Measurements from ENCODE around the gene RFX3. TPM values are rescaled to one million over a fixed set of nuclear protein-coding genes. Genes with fewer than 3 reads are reported as not detected.

The RFX3 gene
- total RNA-seq, 1 donor, result 31.5 TPM

DNA sequence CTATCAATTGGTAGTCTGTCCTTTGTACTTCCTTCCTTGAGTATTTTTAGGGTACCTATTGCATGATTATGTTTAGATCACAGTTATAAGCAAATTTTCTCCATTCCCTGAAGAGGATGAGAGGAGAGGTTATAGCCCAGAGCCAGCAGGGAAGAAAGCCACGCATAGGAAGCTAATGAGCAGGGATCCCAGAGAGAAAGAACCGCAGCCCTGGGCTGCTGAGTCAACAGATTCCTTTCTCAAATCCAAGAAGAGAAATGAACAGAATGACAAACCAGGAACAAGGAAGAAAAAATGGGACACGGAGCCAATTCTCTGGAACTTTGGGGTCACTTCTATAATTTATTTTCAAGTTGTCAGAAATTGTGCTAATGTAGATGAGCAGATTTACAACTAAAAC lies 284.5 kb downstream of the RFX3 start:
- no peak for DNase-seq (ENCODE audit: low read depth in 2 of 3, low spot score in 2 of 3)

DNA sequence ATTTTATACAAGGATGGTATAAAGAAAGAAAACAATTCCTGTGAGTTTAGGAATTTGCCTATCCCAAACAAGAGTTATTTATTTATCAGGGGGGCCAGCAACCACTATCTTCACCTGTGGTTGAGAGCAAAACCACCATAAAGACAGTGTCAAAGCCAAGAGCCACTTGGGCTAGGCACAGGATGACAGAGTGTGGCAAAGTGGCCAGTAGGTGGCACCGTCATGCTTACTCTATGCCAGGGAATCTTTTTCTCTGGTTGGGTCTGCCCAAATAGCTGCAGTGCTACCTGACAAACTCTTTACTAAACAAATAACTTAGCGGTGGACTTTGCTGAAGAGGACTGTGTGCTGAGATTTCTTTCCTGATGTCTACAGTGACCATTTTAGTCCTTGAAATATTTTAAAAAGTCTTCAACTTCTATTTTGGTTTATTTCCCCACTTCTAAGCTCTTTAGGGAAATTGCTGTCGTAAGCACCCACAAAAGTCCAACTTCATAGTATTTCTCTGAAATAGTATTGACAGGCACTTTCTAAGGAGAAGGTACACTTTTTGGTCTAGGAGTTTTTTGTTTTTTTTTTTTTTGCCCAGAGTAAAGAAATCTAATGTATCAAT lies 285.0 kb downstream of the RFX3 start:
- DNase-seq (ENCODE audit: low read depth in 2 of 3, low spot score in 2 of 3), result peak; percentile 17 to 73 (median 55)

DNA sequence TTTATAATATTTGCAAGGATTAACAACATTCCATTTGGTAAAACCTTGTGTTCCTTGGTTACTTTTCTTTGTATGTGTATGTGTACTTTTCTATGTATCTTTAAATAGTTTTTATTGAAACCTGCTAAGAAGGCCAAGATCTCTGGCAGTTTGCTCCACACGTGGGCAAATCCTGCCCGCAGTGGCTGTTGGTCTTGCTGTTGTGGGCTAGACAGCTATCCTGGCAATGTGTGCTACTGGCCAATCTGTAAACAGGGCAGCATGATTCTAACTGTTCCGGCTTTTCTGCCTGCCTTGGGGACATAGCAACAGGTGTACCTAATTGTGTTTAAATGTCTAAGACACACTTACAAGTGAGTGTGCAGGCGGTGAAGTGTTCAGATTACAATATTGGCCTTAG lies 286.6 kb downstream of the RFX3 start:
- DNase-seq (ENCODE audit: low read depth in 2 of 3, low spot score in 2 of 3), result no peak

DNA sequence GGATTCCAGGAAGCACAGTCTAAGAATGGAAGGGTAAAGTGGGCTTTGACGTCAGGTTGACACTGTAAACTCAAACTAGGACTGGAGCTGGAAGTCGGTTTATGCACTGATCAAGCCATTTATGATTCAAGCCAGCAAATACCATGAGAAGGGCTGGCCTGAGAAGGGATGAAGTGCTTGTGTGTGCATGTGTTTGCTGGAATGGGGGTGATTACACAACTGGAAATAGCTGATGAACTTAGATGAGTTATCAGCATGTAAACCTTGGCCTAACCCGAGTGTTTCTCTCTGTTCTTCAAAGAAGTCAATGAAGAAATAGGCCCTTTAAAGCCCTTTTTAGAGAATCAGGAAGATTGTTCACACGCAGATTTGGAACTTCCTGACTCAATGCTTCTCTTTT lies 287.6 kb downstream of the RFX3 start:
- DNase-seq (ENCODE audit: low read depth in 2 of 3, low spot score in 2 of 3), result no peak

DNA sequence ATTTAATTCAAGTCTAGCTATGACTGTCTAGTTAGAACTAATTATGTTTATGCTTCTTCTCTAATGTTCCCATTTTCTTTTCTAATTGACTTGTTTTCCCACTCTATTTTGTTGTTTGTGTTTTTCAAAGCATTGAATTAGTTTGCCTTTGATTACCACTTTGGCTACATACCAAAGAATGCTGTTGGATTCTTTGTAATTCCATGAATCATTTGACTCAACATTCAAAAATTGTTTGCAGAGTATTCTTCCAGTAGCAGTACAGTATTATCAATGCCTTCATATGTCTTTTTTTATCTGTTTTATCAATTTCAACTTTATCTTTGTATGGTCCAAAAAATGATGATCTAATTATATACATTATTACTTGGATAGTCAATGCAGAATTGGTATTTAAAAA lies 288.7 kb downstream of the RFX3 start:
- DNase-seq (ENCODE audit: low read depth in 2 of 3, low spot score in 2 of 3), result no peak

DNA sequence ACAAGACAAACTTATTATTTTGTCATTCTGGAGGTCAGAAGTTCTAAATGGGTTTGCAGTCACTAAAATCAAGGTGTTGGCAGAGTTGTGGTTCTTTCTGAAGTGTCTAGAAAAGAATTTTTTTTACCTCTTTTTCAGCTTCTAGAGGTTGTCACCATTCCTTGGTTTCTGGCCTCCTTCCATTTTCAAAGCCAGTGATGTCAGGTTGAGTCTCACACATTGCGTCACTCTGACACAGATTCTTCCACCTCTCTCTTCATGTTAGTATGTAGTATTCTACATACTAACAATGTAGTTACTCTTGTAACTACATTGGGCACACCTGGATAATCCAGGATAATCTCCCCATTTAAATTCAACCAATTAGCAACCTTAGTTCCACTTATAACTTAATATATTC lies 290.3 kb downstream of the RFX3 start:
- no peak for DNase-seq (ENCODE audit: low read depth in 2 of 3, low spot score in 2 of 3)

DNA sequence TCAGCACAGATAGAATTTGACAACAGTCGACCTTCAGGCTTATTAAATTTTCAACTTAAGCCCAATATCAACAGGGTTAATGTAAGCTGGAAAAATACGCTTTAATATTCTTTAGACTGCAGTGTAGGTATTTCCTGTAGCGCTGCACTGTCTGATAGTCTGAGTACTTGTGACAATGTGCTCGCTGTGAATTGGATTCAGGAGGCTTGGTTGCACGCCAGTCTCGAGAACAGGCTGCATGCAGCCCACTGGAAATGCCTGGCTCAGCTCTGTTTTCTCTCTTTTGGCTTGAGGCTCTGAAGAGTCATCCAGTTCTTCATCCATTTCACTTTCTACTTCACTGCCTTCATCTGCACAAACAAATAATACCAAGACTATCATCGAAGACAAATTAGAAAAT lies 300.9 kb downstream of the RFX3 start:
- DNase-seq (ENCODE audit: low read depth in 2 of 3, low spot score in 2 of 3), result no peak

DNA sequence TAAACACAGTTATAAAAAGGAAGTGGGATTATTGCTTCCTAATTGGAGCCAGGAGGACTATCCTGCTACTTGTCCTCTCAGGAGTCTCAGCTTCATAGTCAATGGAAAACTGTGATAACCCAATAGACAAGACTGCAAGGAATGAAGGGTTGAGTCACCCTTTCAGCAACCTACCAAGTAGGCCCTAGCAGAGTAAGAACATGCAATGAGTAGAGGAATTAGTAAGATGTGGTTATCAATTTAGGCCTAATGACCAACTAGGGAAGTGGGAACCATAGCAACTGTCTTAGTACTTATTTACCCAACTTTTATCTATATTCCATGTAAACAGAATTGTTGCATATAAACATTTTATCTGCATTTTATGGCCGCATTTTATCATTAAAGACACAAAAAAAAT lies 310.1 kb downstream of the RFX3 start:
- DNase-seq (ENCODE audit: low read depth in 2 of 3, low spot score in 2 of 3), result no peak

DNA sequence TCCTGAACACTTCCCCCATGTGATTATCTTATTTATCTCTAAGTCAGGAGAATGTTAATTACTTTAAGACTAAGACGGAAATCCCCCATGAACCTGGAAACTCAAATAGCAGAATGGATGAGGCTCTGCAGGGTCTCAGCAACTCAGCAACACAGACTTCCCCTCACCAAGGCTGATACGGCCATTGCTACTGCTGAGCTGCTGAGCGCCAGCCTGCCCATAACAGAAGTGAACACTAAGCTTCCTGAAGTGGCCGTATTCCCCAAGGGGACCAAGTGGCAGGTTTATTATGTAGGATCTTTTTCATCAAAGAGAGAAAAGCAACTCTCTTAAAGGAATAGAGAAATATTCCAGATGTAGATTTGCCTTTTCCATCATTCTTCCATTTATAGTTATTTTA lies 311.1 kb downstream of the RFX3 start:
- DNase-seq (ENCODE audit: low read depth in 2 of 3, low spot score in 2 of 3), result no peak

DNA sequence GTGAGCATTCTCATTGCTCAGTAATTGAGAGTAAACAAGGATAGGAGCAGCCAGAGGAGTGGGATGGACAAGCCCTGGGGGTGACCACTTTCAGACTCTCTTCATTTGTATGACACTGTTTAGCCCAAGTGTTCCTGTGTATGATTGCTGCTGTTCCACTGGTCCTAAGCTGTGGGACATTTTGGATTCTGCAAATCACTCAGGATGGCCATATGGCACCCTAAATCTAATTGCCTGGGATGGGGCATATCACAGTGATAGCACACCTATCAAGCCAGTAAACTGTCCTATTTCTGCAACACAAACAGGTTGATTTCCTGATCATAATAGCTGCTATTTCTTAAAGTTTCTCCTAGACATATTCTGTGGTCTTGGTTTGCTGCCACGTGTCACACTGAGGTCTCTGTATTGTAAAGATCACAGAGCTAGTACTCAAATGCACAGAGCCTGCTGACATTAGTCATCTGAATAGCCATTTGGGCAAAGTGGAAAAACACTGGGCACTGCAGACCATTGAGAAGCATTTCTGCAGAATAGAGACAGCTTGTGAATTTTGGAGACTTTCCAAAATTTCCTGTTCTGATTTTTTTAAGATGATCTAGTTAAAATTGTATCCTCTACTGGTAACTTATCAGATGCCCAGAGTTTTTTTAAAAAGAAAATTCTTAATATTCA lies 320.2 kb downstream of the RFX3 start:
- DNase-seq (ENCODE audit: low read depth in 2 of 3, low spot score in 2 of 3), result no peak

DNA sequence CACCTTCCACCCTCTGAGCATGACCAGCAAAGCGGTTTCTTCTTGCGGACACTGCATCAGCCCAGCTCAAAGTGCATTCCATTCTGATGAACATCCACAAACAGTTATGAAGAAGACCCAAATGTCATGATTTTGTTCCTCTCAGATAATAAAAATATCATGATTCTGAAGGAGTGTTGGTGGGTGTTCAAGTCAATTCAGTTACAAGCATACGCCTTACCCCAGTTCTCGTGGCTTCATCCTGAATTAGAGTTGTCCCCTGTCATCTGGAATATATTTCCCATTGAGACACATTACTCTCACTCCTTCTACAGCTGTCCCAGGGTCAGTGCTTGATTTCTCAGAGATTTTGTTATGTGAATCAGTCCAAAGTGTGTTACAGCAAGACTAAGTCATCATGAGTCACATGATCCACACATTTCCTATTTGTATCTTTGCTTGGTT lies 325.4 kb downstream of the RFX3 start:
- DNase-seq (ENCODE audit: low read depth in 2 of 3, low spot score in 2 of 3), result no peak

DNA sequence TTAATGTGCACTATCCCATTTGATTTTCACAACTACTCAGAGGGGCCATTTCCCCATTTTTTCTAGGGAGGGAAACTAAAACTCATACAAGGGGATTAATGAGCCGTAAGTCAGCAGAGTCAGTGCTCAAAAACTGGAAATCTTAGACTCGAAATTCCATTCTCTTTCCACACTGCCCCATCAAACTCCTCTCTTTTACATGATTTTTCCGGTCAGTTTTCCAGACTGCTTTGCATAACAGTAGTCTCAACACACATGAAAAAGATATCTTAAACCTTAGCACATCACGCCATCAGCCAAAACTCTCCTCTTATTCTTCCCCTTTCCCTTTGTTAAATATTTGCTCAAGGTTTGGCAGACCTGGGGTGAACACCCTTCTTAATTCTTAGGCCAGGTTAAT lies 332.0 kb downstream of the RFX3 start:
- no peak for DNase-seq (ENCODE audit: low read depth in 2 of 3, low spot score in 2 of 3)

DNA sequence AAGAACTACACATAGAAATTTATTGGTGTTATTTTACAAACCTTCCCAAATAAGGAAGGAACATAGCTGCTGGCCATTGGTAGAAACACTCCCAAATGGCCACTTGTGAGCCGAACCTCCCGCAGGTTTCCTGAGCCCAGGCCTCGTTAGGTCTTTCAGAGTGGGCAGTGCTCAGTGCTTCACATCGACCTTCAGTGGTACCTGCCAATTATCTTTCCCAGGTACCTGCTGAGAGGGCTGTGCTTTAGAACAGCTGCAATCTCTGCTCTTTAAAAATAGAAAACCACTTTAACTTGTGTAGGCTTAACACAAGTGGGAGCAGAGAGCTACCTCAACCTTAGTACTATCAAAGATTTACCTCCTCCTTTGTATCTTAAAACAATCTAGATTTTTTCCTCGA lies 334.1 kb downstream of the RFX3 start:
- DNase-seq (ENCODE audit: low read depth in 2 of 3, low spot score in 2 of 3), result no peak

DNA sequence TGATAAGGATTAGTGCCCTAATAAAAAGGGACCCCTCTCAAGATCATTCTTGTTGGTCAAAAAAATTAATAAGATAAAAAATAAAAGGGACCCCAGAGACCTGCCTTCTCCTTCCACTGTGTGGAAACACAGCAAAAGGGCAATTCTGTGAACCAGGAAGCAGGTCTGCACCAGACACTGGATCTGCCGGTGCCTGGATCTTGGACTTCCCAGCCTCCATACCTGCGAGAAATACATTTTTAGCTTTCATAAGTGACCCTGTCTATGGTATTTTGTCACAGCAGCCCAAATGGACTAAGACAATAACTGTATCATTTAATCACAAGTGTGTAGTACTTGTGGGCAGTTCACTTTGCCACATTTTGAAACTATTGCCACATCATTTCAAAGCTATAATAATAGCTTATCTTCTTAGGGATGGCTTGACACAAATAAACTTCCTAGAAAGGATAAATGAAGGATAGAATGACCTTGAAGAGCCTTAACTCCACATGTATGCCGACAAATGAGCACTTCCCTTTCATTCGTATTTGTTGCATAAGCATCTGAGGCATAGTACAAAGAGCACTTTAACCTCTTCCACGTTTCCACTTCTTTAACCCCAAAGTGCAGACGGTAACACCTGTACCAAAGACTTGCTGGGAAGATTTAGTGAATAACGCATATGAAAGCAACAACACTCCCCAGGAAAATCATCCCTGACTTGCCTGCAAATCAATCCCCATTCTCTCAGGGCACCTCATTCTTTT lies 336.5 kb downstream of the RFX3 start:
- no peak for DNase-seq (ENCODE audit: low read depth in 2 of 3, low spot score in 2 of 3)

DNA sequence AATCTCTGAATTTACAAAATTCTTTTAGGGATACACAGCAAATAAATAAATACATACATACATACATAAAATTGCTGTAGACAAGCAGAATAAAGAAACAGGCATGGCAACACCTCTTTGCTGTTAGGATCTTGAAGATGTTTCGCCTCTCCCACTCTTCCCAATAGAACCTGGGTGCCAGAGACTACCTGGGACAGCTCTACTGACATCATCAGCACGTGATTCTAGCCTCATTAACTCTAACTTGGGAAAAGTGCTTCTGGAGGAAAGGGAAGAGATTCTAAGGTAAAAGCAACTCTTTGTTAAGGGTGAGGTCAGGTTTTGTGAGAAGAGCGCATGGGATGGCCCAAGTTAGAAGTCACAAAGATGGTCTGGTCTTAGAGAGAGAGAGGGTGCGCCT lies 339.1 kb downstream of the RFX3 start:
- no peak for DNase-seq (ENCODE audit: low read depth in 2 of 3, low spot score in 2 of 3)

DNA sequence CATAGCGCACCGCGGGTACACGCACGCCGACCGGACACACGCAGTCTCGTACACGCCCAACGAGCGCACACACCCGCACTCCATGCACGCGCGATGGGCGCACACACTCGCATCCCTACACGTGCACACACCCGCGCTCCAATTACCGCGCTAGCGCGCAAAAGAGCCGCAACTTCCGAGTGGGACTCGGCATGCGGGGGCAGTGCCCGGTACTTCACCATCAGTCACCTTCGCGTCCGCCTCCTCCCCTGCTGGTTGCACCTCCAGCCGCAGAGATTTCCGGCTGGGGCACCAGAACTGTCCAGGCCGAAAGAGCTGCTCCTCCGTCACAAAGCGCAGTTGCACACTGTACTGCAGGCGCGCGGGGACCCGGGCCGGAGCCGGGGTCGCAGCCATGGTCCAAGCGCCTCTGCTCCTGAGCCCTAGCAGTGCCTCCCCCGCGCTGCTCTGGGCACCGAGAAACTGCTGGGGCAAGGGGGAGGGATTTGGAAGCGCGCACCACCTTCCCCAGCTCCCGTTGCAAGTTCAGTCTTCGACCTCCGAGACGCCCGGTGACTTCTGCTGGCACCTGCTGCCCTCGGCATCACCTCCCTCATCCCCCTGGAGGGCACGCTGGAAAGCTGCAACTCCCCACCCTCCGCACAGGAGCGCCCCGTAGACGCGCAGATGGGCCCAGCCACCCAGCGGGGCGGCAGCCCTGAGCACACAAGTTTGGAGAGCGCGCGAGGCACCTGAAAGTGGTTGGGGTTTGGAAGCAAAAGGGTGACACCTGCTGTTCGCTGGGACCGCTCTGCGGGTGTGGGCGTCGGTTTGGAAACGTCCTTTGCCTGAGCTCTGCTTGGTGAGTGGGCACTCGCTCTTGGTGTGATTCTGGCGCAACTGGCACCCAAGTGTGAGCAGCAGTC lies 344.5 kb downstream of the RFX3 start:
- peak in 2 of 3 donors; percentile 81 to 90 for DNase-seq (ENCODE audit: low read depth in 2 of 3, low spot score in 2 of 3)

DNA sequence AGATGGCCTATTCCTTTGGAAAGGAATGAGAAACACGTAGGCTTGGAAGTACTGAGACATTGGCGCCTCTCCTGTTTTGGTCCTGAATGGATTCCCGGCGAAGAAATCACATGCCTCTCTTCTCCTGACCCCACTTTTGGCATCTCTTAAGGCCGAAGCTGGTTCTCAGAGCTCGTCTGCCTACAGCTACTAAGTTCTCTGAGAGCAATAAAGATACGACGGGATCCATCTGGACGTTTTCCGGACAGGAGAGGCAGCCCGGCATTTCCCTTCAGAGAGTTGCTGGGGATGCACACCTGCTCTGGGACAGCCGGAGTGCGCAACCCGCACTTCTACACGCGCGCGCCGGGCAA lies 345.1 kb downstream of the RFX3 start:
- DNase-seq (ENCODE audit: low read depth in 2 of 3, low spot score in 2 of 3), result no peak

DNA sequence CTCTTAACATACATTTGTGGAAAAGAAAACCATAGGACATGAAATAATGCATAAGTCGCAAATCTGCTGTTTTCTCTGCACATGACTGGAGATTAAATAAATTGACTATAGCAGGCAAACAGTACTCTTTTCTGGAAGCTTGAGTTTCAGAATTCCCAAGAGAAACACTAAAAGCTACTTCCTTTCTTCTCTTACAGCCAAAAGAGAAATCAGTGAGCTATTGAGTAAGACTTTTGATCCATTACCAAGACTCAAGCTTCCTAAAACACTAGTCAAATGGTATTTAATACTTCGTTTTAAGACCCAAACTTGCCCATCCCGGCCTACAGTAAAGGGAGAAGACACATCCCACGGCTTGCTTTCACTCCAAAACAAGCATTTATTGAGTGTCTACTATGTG lies 346.1 kb downstream of the RFX3 start:
- no peak for DNase-seq (ENCODE audit: low read depth in 2 of 3, low spot score in 2 of 3)

DNA sequence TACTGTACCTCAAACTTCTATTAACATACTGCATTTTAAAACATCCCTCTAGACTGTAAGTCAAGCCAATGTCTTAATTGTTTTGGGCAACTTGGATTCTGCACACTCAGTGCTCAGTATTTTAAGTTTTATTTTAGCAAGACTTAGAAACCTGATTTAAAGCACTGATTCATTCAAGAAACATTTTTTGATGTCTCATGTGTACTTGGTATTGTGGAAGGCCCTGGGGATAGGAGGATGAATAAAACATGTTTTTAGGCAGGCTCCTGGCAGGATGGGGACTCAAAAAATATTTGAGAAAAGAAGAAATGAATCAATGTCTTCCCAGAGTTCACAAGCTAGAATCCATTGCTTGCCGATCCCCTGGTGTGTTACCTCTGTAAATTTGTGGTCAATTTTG lies 347.9 kb downstream of the RFX3 start:
- DNase-seq (ENCODE audit: low read depth in 2 of 3, low spot score in 2 of 3), result no peak

DNA sequence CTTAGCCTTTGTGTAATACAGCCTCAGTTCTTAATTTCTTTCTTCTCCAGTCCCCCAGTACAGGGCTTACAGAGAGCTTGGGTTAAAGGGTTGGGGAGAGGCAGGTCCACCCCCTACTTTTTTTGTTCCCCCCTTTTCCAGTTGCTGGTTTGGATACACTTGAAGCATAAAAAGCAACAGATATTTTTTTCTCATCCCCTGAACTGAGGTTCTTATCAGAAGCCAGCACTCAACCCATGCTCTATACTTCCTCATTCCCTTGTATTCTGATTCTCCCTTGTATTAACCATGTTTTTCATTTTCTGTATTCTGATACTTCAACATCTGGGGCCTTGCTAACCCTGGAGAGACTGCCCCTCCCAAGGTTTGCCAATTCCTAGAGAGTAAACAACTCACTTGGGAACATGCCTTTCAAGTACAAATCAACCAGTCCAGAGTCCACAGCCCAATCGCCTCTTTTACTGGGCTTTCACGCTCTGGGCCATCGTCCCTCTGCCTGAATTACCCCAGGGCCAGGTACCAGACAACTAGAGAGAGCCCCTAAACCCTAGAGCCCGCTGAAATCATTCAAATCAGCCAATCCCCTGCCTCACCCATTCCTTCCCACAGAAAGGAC lies 348.5 kb downstream of the RFX3 start:
- peak in 2 of 3 donors; percentile 29 to 81 for DNase-seq (ENCODE audit: low read depth in 2 of 3, low spot score in 2 of 3)

DNA sequence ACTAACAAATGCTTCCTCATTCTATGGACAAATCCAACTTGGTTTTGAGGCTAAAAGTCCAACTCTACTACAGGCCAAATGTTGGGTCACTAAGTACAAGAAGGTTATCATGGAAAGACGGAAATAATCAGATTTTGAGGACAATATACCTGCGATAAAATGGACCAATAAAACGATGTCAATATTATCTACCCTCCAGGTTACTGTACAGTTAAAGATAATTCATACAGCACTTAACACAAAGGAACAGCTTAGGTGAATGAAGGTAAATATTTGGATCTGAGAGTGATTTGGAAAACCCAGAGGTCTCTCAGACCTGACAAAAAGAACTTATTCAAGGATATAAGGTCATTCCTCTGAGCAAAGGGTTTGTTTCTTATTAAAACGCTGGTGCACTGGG lies 352.4 kb downstream of the RFX3 start:
- DNase-seq (ENCODE audit: low read depth in 2 of 3, low spot score in 2 of 3), result no peak

Data from hematopoietic multipotent progenitor cell (in vitro differentiated cells).